Stimulated activated CD8-positive, alpha-beta memory T cell treated with anti-CD3 and anti-CD28 coated beads, Interleukin-4, amount 100 ng/mL, for 48 hours (primary cell): Measurements from ENCODE around the gene FURIN.
"Not testable (repeated sequence)": the region's sequence is repeated elsewhere in the genome, so short reads cannot be mapped to it uniquely, and the experiment has no call there.

Experiments
- DNase-seq: peaks from one replicate; pipeline ENCODE4 v3.0.0-alpha.2; 2020

FURIN gene

GRCh38 chr15:90845201-90845949 is 23.0 kb upstream of the FURIN start:
- peak; percentile 82 for DNase-seq

GRCh38 chr15:90849424-90849823 is 19.0 kb upstream of the FURIN start:
- DNase-seq: not testable (repeated sequence)

- DNase-seq: peak; percentile 73
Observed at GRCh38 chr15:90851114-90851513, 17.3 kb upstream of the FURIN start.

- no peak for DNase-seq
Observed at GRCh38 chr15:90851940-90852339, 16.4 kb upstream of the FURIN start.

GRCh38 chr15:90855139-90855538 is 13.2 kb upstream of the FURIN start:
- no peak for DNase-seq

DNA sequence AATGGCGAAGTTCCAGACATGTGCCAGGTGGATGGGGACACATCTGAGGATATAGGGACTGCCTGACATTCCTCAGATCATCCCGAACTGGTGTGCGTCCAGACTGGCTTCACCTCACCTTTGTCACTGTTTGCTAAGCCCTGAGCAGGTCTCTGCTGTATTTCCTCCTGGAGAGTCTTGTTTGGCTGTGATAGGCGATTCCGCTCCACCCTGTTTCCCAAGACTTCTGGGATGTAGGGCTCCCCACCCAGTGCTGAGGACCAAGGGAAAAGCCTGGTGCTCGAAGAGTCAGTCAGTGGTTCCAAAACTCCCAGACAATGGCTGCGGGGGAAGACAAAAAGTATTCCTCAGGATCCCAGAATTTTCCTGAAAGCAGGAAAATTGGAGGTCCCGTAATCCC is 11.1 kb upstream of the FURIN start:
- DNase-seq: no peak

DNA sequence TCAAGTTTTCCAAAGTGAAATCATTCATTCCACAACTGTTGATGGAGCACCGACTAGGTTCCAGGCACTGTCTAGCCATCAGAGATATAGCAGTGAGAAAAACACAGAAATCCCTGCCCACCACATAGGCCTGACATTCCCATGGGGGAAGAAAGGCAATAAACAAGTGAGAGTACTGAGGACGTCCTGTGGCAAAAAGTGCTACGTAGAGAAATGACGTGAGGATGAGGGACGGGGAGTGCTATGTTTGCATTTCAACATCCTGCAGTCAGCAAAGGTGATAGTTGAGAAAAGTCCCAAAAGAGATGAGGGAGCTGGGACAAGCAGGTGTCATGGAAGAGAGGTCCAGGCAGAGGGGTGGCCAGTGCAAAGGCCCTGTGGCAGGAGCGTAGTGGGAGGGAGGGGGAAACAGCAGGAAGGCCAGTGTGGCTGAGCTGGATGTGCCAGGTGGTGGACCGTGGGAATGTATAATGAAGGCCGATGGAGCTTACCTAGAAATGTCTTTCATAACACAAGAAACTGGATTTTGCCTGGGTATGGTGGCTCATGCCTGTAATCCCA is 10.4 kb upstream of the FURIN start:
- DNase-seq: no peak

- DNase-seq: no peak
Observed at GRCh38 chr15:90859234-90860131, 8.9 kb upstream of the FURIN start.

GRCh38 chr15:90860450-90860849 is 7.9 kb upstream of the FURIN start:
- DNase-seq: no peak

GRCh38 chr15:90860942-90861675 is 7.3 kb upstream of the FURIN start:
- no peak for DNase-seq

GRCh38 chr15:90862487-90862886 is 5.9 kb upstream of the FURIN start:
- DNase-seq: no peak

- no peak for DNase-seq
Observed at GRCh38 chr15:90862964-90863778, 5.2 kb upstream of the FURIN start.

DNA sequence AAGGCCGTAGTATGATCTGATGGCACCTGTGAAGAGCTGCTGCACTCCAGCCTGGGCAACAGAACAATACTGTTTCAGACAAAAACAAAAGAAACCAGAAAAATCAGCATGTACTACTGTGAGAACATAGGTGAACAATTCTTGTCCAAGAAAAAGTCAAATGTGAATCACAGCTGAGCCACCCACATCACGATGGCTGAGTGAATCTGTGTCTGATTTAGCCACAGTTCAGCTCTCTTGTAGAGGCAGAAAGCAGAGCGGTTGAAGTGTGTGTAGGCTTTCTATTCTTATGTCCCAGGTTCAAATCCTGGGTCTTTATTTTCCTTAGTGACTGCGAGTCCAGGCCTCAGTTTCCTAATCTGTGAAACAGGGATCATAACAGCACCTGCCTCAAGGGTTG is 4.4 kb upstream of the FURIN start:
- DNase-seq: no peak

GRCh38 chr15:90864507-90864906 is 3.9 kb upstream of the FURIN start:
- no peak for DNase-seq

DNA sequence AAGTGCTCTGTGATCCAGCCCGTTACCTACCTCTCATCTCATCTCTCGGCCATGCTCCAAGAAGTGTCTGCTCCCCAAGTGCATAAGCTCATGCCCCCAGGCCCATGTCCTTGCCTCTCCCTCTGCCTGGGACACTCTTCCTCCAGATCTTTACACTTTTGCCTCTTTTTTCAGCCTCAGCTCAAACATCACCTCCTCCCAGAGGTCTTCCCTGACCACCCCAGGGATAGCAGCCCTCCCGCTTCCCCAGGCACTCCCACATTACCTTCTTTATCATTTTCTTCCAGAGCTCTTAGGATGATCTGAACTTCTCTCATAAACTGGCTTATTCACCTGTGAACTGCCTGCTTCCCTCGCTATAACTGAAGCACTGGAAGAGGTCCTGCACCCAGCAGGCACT is 2.7 kb upstream of the FURIN start:
- DNase-seq: no peak

DNA sequence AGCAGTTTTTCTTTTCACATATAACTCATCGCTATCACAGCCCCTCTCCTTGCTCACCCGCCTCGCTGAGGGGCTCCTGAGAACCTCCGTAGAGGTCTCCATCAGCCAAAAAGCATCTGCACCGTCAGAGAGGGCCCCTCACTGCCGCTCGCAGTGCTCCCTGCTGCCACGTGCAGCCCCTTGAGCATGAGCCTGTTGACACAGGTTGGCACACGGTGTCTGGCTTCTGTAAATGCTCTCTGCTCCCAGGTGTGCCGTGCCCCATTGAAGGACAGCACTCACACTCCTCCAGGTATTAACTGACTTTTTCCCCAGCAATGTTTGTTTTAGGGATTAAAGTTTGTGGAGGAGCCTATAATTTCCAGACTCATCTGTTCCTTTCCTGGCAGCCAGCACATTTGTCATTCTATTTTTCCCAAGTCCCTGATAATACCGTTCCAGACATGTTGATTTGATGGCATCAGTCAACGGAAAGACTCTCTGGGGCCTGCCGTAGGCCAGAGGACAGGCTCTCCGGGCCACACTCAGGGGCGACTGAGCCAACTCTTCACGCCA is 2.1 kb upstream of the FURIN start:
- DNase-seq: no peak

GRCh38 chr15:90866800-90867199 is 1.6 kb upstream of the FURIN start:
- no peak for DNase-seq

GRCh38 chr15:90869140-90869541 is 753 bp downstream of the FURIN start:
- DNase-seq: no peak

DNA sequence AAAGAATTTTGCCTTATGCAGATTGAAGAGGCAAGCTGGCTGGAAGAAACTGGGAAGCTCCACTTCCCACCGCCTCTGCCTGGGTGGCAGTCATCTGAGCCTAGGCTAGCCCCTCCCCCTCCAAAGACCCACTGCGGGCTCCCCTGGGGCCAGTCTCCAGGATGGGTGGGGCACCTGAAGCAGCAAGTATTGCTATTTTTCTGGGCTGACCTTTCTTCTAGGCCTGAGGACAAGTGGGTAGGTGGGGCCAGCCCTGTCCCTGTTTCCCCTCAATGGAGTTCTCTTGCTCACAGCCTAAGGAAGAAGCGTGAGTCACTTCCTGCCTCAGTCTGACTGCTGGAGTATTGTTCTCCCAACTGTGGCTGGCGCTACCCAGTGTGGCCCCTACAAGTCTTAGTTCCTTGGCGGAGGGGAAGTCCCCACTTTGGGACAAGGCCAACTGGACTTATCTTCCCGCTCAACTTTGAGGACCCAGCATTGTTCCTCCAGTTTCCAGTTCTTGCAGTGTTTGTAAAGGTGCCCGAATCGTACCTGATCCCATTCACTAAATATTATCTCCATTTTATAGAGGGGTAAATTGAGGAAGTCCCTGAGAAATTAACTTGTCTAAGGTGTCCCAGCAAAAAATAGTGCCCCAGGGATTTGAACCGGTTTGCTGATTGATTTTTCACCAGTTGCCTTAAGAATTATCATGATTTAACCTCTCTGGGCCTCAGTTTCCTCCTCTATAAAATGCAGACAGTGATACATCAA is 1.4 kb downstream of the FURIN start:
- peak; percentile 82 for DNase-seq

GRCh38 chr15:90870354-90871138 is 2.2 kb downstream of the FURIN start:
- DNase-seq: no peak
